Measurements from ENCODE around the gene MDFIC2. TPM values are rescaled to one million over a fixed set of nuclear protein-coding genes. Genes with fewer than 3 reads are reported as not detected.

MDFIC2 gene
- total RNA-seq, 2 donors from 2014 or later, result not detected

DNA sequence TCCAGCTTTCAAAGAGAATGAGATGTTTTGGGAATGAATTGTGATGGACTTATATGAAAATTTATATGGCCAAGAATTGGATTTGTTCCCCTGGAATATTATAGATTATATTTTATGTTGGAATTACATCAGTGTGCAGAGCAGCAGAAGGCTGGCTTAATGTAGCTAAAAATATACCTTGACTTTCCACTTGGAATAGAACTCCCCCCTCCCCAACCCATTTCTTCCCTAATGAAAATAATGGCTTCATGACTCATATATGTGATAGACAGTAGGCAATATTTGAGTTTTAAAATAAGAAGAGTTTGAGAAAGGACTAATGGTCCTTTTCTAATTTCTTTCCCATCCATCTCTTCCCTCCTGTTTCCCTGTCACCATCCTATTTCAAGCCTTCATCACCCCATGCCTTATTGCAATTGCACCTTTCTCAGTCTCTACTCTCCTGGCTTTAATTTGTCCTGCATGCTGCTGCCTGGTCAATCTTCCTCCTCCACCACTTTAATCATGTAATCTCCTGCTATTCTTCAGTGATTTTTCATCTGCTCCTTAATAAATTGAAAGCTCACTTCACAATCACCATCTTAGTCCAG is 122.5 kb downstream of the MDFIC2 start:
- no peak for DNase-seq (ENCODE audit: low spot score)
- intact Hi-C loops (cut with DNase I), result no loop called here

DNA sequence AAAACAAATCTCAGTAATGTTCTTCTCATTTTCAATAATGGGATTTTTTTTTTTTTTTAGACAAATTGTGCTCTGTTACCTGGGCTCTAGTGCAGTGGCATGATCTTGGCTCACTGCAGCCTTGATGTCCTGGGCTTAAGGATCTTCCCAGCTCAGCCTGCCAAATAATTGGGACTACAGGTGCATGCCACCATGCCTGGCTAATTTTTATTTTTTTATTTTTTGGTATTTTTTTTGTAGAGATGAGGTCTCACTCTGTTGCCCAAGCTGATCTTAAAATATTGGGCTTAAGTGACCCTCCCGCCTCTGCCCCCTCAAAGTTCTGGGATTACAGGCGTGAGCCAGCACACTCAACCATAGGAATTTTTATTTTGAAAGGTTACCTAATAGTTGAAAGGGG is 126.2 kb downstream of the MDFIC2 start:
- intact Hi-C loops (cut with DNase I), result no loop called here
- DNase-seq (ENCODE audit: low spot score), result no peak

DNA sequence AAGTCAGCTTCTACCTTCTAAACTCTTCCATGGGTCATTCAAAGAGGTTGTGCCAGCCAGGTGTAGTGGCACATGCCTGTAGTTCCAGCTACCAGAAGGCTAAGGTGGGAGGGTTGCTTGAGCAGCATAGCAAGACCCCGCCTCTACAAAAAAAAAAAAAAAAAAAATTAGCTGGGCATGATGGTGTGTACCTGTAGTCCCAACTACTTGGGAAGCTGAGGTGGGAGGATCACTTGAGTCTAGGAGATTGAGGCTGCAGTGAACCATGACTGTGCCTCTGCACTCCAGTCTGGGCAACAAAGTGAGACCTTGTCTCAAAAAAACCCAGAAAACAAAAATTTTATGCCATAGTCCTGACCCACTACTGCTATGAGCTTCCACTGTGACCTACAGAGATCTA is 126.8 kb downstream of the MDFIC2 start:
- DNase-seq (ENCODE audit: low spot score), result no peak
- intact Hi-C loops (cut with DNase I), result no loop called here

DNA sequence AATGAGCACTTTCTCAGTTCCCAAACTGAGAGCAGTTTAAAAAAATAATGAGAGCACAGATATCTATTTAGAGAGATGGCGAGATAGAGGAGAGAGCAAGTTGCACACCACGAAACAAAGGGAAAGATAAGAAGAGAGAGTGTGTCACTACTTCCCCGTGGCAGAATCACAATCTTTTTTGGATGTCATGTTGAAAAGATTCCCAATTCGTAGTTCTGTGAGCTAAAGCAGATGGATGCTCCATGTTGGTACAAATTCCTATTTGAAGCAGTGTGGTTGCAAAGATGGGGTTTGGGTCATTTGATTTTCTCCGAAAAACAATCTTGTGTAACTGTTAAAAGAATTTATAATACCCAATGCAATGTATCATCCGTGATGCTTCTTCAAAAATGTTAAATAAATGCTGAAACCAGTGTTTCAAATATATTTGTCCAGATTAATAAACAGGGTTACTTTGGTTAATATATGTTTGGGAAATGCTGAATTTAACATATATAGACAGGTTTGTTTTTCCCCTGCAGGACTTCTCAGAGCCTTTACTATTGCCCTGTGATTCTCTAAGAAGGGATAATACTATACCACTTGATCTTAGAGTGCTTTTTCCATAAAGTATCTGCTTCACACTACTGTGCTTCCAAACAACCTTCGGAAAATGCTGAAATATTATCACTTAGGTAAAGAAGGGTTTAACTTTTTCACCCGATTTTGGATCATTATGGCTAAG is 128.5 kb downstream of the MDFIC2 start:
- intact Hi-C loops (cut with DNase I), result no loop called here
- no peak for DNase-seq (ENCODE audit: low spot score)

DNA sequence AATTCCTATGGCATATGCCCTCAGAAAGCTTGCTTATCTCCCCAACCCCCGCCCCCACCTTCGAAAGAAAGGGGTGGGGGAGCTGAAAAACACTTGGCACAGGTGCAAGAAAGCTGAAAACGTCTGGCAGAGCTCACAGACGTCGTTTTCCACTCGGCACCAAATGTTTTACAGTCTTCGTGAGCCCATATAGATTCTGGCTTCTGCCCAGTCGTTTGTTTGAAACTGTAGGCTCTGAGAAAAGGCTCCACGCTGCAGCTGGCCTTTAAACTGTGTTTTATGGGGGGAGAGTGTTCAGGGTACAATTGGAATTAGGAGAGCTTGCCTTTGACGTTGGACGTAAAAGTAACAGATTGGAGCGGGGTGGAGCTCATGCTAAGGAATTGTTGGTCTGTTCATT is 130.3 kb downstream of the MDFIC2 start:
- intact Hi-C loops (cut with DNase I), result no loop called here
- no peak for DNase-seq (ENCODE audit: low spot score)

DNA sequence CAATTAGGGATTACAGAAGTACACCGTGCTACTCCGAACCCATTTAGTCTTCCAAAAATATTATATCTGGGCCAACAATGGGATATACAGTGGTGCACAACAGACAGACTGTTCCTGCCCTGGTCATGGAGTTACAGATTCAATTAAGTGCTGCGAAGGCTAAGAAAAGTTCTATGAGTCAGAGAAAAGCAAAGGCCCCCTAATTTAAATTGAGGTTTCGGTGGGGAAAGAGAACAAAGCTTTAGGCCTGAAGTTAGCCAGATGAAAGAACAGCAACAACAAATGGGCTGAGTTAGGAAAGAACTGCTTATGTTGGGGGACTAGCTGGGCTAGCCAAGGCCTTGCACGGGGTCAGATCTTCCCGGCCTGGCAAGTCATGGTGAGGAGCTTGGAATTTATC is 131.8 kb downstream of the MDFIC2 start:
- intact Hi-C loops (cut with DNase I), result no loop called here
- no peak for DNase-seq (ENCODE audit: low spot score)

DNA sequence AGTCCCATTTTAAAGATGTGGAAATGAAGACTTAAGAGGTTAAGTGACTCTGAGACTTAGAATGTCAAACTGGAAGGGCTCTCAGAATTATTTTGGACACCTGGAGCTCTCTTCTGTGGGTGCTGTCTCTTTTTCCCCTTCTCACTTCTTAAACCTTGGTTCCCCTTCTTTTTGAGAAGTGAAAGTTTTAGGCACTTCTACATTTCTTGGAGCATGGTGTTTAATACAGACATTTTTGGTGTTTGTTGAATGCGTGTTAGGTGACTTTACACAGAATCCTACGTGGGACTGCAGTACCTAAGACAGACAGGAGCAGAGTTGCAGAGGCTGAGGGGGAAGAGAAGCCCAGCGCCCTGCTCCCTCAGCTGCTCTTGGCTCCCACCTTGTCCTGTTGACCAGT is 133.3 kb downstream of the MDFIC2 start:
- intact Hi-C loops (cut with DNase I), result no loop called here
- no peak for DNase-seq (ENCODE audit: low spot score)

DNA sequence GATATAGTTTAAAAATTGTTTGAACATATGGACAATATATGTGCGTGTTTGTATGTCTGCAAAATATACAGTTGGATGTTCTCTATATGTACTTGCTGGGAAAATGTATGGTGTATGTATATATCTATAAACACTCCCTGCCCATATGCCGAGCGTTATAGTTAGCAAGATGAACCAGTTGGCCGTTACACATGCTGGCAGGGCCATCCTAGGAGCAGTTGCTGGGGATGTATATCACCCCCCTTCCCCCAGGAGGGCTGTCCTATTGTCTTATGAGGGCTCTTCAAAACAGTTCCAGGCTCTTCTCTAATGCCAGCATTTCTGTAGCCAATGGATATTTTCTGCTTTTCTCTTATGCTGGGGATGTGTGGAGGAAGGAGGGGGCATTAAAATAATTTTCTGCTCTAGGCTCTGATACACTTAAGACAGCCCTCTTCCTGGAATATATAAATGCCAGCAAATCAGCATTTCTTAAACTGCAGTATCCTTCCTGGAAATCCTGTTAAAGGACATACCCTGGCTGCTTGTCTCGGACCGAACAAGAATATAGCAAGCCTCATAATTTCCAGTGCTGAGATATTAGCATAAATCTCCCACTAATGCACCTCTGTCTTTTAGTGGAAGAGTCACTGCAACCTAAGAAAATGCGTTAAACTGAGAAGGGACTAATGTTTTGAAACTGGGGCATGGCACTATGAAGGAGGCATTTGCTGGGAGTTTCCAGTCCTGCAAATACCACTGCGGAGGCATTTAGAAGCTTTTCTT is 134.4 kb downstream of the MDFIC2 start:
- no peak for DNase-seq (ENCODE audit: low spot score)
- intact Hi-C loops (cut with DNase I), result no loop called here

DNA sequence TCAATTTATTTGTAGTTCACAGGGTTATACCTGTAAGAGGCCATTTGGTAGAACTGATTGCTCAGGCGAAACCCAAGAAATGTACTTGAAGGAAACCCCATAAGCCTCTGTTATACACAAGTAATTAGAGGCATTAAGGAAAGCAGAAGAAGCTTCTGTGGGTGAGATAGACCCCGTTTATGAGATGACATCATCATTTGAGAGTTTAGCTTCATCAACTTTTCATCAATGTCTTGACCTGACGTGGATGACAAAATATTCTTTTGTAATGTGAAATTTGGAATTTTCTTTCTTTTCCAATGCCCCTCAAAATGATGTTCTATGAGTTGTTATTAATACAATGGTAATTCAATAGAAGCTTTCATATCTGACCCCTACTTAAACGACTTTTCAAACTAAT is 136.2 kb downstream of the MDFIC2 start:
- no peak for DNase-seq (ENCODE audit: low spot score)
- intact Hi-C loops (cut with DNase I), result no loop called here

DNA sequence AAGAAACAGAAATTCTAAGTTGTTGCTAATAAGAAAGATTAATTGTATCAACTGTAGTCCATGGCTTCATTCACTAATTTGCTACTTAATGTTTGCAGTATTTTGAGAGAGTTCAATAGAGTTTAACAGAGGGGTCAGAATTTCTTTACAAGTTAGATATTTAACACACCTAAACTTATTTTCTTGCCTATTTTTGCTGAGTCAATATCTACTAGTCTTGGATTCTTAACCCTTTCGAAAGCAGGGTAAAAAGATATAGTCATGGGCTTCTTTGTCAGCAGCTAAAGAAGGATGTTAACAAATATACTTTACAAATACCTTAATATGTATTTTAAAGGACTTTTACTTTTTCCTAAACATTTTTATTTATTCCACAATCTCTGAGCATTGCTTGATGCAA is 155.6 kb downstream of the MDFIC2 start:
- DNase-seq (ENCODE audit: low spot score), result no peak
- intact Hi-C loops (cut with DNase I), result no loop called here

DNA sequence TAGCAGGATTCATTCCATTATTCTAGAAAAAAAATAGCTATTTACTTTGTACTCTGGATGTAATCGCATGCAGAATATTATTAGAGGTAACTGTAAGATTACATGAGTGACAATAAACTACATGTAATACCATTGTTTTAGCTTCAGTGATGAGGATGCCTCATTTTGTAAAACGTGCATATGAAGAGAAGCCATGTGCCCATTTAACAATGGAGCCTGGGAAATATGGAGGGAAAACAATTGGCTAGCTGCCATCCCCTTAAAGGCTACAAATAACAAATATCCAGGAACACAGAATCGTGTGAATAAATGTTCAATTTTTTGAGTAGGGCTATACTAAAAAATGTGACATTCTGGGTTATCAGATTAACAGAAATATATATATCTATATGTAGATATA is 161.8 kb downstream of the MDFIC2 start:
- intact Hi-C loops (cut with DNase I), result no loop called here
- DNase-seq (ENCODE audit: low spot score), result no peak

DNA sequence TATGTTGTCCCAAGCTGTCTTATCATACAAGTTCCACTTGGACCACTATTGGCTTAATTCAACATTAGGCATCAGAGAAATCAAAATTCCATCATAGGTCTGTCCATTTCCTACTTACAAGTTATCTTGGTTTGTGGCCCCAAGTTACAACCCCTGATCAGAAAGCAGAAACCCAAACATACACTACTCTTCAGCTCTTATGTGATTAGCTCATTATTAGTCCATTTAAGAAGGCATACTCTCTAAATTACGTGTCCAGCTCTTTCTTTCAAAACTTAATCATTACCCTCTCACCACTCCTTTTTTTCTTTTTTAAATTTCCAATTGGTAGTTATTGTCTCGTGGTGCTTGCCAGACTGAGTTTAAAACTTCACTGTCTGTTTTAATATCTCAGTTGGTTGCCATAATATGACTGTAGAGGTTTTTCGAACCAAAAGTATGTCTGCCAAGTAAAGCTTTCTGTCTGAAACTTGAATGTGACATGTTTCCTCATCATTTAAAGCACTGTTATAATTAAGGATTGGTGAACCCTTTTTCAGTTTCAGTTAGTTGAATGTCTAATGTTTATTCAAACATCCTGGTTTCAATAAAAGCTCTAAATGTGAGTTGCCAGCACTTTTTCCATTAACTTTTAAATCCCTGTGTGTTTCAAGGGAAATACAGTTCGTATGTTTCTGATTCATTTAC is 162.6 kb downstream of the MDFIC2 start:
- intact Hi-C loops (cut with DNase I), result no loop called here

More for the DNA sequence above, 162.6 kb downstream of the MDFIC2 start:
- DNase-seq (ENCODE audit: low spot score), result no peak

Measured in posterior vena cava (tissue), 2 donors.